HG03175 (cell line): ENCODE measurements around the gene SLC26A9.

Experiments used
- ATAC-seq: cut with Tn5 transposase; IDR thresholded peaks from one replicate; pipeline ENCODE4 v1.9.1; 2021; ENCODE audit warnings: mild to moderate bottlenecking, moderate library complexity; ENCODE audit not compliant: unreplicated experiment

SLC26A9 gene, protein sequence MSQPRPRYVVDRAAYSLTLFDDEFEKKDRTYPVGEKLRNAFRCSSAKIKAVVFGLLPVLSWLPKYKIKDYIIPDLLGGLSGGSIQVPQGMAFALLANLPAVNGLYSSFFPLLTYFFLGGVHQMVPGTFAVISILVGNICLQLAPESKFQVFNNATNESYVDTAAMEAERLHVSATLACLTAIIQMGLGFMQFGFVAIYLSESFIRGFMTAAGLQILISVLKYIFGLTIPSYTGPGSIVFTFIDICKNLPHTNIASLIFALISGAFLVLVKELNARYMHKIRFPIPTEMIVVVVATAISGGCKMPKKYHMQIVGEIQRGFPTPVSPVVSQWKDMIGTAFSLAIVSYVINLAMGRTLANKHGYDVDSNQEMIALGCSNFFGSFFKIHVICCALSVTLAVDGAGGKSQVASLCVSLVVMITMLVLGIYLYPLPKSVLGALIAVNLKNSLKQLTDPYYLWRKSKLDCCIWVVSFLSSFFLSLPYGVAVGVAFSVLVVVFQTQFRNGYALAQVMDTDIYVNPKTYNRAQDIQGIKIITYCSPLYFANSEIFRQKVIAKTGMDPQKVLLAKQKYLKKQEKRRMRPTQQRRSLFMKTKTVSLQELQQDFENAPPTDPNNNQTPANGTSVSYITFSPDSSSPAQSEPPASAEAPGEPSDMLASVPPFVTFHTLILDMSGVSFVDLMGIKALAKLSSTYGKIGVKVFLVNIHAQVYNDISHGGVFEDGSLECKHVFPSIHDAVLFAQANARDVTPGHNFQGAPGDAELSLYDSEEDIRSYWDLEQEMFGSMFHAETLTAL

DNA sequence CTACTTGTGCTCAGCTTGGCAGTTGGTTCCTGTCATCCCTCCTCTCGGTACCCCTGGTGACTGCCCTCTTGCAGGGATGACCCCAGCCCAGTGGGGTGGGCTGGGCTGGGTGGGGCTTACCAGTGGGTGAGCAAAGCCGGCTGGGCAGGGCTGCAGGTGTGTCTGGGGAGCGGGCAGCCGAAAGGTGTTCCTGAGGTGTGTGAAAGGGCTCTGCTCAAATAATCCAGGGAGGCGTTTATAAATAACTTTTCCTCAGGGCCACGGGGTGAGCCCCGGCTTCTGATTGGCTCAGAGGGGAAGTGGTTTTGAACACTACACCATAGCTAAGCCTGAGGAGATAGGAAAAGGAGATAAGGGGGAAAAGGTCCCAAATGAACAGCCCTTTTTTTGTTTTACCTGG lies at the start of gene SLC26A9:
Gene SLC26A9, minus strand, starts transcription at position 212 of the 400 bp plus-strand sequence. CDS start 7,636 bp downstream, outside the sequence.
- ATAC-seq: no peak

DNA sequence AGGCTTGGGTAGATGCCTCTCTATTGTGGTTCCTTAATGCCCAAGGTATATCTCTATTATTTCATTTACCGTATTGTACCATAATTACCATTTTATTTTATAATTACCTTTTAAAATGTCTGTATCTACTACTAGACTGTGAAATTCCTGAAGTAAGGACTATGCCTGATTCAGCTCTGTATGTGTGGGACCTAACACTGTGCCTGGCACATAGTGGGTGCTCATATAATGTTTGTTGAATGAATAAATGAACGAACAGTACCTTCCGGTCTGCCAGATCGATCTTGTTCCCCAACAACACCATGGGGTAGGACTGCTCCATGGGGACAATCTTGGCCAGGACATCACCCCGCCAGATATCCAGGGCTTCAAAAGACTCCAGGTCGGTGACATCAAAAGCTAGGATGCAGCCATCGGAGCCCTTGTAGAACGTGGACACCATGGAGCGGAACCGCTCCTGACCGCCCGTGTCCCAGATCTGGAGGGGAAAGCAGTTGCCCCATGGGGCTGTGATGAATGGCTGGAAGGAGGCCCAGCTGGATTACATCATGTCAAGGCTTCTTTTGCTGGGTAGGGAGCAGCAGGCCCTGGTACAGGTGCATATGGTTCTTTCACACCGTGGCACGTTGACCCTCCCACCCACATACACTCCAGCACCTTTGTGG lies 49.1 kb upstream of the SLC26A9 start:
- no peak for ATAC-seq

DNA sequence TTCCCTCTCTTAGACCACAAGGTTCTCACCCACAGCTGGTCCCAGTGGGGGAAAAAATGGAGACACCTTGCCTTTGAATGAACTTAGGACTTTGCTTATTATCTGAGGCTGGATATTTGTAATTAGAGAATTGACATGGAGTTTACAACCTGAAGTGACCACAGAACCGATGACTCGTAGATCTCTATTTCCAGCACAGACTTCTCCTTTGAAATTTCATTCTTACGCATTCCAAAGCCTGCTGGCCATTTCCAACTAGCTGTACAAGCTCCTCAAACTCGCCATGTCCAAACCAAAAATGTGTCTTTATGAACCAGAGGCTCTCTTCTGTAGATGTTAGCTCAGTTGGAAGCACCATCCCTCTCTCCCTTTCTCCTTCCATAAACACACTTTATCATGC lies 48.0 kb upstream of the SLC26A9 start:
- ATAC-seq: no peak

DNA sequence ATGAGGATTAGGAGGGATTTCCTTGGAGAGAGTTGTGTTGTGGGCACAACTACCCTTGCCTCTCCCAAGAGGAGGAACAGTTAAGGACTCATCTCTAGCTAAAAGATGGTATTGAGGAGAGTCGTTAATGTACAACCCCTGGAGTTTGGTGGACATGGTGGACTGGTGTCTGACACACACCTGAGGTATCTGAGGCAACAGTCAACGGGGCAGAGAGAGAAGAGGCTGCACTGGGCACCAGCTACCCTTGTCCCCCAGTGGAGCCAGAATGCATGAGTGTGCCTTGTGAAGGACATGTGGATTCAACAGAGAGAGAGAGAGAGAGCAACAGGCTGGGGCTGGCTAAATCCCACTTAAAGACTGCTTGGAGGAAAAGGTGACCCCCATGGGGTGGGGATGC lies 47.0 kb upstream of the SLC26A9 start:
- no peak for ATAC-seq

DNA sequence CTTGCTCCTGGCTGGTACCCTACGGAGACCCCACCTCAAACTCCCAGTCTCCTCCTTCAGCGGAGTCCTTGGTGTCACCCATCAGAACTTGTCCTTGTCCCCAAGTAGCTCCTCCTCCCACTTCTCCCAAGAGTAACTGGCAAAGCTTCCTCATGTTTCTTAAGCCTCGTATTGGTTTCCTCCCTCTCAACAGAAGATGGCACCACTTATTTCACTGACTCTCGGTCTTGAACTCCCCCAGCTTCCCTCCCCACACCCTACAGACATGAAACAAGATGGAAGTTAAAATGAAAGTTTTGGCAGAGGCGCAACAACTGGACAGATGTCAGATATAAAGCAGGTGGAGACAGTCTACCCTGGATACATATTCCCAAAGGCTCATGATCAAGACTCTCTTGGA lies 46.5 kb upstream of the SLC26A9 start:
- ATAC-seq: no peak

DNA sequence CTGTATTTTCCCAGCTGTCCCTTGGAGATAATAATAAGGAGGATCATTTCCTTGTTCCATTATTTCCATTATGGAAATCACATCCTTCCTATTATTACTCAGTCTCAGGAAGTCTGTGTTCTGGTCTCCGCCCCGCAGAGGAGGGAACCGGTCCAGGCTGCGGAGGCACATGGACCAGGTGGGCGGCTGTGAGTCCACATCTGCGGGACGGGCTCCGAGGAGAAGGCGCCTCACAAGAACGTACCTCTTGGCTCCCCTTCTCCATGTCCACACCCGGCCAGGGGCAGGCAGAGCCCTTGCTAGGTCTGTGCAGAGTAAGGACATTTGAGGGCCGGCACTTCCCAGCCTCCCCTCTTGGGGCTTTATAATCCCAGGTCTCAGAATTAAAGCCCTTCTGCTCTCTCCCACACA lies 45.3 kb upstream of the SLC26A9 start:
- ATAC-seq: no peak

DNA sequence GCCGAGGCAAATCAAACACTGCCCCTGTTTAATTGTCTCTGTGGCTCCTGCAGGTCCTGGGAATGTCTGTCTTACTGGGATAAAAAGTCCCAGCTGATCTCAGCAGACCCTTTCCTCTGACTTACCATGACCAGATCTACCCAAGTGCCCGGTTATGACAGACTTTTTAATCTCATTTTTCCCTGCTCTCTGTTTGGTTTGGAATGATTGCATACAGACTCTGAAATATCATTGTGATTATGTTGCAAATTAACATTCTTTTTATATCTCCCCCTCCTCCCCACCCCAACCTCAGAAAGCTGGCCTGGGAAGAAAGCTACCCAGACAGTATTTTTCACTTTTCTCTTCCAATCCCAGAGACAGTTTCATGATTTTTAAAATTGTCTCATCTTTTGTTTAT lies 43.6 kb upstream of the SLC26A9 start:
- ATAC-seq: no peak

DNA sequence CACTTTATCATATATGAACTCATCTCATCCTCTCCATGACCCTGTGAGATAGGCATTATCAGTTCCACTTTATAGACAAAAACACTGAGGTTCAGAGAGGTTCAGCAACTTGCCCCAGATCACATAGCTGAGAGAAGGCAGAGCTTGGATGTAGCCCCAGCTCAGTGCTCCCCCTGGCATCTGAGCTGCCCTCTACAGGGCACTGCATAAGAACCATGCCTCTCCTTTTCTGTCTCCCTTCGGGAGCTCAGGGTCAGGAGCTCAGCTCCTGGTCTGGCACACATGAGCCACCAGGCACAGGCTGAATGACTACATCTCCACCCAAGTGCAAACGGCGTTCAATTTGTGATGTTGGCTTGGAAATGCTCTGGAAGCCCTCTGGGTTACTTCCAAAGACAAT lies 43.0 kb upstream of the SLC26A9 start:
- ATAC-seq: no peak

DNA sequence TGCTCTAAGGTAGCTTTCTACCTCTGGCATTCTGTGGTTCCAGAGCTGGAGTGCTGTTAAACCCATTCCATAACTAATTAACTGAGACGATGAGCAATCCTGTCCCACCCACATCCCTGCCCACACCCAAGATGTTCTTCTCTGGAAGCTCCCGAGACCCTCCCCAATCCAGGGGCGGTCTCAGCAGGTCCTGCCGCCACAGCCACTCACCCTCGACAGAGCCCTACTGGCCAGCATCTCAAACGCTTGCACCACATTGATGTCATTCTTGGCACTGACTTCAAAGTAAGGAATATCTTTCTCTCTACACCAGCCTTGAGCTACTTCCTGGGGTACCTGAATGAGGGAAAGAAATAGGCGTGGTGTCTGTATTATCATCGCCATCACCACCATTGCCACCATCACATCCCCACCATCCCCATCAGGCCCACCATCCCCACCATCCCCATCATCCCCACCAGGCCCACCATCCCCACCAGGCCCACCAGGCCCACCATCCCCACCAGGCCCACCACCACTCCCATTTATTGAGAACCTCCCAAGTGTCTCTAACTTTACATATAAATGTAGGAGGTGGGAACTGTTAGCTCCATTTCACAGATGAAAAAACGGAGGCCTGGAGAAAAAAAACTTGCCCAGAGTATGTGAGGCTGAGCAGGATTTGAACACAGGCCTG lies 42.2 kb upstream of the SLC26A9 start:
- ATAC-seq: no peak

DNA sequence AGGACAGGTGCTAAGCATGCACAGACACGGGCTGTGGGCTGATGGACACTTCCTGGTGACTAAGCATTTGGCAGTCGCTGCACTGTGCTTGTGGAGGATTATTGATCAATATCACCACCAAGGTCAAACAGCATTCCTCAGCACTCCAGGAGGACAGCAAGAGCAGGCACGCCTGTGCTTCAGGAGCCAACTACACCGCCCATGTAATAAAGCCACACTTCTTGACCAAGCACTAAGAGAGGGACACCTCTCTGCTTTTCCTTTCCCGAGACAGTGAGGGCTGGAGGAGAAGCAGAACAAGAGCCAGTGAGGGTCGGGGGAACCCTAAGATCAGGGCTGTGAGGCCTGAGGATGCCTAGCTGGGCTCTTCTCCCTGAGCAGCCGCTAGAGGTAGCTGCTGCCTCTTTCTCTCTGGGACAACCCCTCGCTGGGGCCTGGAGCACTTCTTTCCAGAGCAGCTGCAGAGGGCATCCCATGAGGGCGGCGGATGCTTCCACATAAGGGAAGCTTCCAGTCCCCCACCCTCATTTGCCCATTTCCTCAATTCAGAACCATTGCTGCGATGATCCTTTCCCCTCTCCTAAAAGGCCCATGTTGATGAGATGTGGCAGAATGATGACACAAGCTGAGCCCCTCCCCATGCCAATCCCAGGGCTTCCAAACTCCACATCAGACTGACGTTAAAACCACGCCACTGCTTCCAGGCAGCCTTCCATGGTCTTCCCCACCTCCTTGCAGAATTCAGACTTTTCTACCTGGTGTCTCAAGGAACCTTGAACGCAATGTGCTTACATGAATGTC lies 40.9 kb upstream of the SLC26A9 start:
- no peak for ATAC-seq

DNA sequence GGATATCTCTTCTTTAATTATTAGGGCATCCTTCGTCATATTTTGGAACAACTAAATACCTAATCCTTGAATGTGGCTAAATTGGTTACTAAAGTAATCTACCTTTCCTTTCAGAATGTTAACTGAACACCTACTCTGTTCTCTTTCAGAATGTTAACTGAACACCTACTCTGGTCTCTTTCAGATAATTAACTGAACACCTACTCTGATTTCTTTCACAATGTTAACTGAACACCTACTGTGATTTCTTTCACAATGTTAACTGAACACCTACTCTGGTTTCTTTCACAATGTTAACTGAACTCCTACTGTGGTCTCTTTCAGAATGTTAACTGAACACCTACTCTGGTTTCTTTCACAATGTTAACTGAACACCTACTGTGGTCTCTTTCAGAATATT lies 38.0 kb upstream of the SLC26A9 start:
- no peak for ATAC-seq

DNA sequence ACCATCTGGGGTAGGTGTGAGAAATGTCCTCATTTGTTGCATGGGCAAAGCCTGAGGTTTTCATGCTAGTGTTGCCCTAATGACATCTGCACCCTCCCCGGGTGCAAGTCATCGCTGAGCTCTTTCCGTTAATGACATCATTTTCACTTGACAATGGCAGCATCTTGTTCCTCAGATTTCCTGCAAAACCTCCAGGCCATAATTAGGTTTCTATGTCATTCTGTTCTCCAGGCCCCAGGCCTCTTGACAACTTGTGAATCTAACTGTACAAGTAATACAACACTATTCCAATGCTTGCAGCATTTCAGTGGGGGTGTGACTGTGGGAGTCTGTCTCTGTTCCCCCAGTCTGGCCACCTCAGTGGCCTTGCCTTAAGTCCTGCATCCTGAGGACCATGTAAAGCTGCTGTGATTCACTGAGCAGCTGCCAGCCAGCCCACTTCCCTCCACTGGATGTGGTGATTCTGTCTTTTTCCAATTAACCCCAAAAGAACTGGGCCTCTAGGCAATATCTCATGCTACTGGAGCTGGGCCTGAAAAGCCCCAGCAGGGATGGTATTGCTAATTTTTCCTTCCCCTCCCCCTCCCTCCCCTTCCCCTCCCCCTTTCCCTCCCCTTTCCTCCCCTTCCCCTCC lies 37.1 kb upstream of the SLC26A9 start:
- ATAC-seq: no peak

DNA sequence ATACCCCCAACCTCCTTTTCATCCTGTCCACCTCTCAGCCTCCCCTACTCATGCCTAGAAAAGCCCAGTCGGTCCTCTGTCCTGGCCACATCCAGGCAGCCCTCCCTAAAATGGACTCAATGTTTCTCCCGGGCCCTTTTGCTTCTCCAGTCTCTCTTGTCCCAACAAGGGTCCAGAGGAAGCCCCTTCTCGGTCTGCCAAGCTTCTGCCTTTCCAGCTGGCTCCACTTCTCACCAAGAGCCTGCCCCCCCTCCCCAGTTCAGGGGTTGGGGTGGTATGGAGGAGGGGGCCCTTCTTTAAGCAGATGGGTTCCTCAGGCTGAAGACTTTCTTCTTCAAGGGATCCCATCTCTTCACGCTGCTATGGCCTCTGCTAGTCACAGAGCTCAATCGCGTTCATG lies 36.0 kb upstream of the SLC26A9 start:
- no peak for ATAC-seq

DNA sequence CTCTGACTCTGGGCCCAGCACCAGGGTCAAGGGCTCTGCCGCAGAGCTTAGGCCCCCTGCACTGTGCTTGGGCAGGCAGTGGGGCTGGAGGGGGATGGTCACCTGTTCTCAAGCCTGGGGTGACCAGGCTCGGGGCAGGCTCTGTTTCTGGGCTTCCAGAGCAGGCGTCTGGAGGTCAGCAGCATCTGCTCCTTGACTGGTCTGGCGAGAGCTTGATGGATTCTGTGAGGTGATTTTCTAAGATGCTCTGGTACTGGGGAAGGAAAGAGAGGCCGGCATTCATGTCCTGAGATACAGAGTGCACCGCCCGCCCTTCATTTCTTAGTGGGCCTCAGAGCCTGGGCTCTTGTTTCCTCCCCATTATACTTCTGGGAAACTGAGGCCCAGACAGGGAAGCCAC lies 35.4 kb upstream of the SLC26A9 start:
- no peak for ATAC-seq

DNA sequence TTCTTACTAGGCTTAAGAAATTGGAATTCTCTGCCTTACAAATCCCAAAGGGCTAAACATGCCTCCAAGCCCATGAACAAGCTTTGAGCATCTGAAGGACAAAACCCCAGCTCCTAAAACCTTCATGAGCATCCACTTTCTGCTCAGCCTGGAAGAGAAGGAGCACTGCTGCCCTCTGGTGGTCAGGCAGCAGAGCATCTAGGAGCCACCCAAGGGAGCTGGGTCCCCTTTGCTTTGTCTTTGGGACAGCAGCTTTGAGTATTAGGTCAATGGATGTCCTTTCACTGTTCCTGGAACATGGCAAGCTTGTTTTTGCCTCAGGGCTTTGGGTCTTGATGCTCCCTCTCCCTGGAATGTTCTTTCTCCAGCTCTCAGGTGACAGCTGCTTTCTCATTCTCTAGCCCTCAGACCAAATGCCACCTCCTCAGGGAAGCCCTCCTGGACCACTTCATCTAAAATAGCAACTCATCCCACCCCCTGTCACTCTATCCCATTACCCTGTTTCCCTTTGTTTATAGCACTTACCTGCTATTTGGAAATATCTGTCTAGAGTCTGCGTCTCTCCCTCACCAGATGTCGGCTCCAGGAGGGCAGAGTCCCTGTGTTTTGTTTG lies 34.3 kb upstream of the SLC26A9 start:
- ATAC-seq: no peak

DNA sequence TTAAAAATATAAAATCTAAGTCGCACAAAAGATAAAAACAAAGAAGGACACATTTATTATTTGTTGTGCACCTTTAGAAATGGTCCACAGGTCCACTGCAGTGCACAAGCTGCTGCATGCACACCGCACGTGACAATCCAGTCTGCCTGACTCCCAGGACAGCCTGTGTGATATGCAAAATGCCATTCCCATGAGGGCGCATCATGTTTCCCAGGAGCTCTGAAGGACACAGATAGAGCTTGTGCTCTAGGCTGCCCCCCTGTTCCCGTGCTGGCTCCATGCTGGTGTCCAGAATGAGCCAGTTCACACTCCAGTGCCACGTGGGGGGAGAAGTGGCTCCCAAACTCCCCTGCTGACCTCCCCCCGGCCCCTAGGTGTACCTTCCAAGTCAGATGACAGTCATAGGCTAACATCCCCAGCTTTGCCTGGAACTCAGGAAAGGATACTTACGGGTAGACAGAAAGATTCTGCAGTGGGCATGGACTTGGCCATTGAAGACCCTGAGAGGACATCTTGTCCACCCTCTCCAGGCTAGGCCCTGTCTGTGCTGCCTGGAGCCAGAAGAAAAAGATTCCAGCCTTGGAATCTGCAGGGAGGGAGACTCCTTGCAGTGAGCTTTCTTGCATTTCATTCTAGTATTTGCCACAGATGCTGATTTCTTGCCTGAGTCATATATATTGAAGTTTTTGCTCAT lies 33.6 kb upstream of the SLC26A9 start:
- no peak for ATAC-seq

DNA sequence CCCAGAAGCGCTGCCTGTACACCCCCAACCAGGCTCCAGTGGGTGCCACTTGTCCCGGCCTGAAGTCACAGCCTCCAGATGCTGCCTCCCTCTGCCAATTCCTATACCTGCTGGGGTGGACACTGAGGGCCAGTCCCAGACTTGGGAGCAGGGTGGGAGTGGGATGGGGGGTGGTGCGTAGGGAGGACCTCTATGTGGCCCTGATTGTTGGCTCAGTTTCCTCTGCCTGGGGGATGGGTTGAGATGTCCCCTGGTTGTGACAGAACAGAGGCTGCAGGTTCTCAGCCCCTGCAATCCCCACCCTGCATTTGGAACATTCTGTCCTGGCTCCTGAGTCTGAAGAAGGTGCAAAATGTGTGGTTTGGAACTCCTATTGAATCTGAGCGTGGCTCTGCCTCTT lies 32.8 kb upstream of the SLC26A9 start:
- no peak for ATAC-seq

DNA sequence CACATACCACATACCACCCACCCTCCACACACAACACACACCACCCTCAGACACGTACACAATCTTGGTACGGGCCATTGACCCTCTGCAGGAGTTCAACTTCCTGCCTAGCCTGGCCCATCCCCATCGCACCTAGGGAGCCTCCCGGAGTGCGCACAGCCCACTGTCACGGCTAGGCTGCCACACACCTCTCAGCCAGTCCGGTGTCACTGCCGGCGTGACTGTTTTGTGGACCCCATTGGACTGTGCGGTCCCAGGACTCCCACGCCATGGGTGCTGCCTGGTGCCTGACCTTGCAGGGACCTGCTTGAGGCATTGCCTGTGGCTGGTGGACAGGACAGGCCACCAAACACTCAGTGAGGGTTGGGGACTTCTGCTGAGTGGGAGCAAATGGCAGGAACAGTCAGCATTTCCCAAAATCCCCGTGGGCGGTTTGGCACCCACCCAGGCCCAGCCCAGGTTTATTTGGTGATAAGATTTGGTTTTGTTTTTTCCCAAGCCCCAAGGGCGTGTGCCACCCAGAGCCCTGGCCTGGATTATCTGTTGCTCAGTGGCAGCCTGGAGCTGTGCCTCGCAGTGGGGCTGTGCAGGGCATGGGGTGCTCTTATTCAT lies 32.2 kb upstream of the SLC26A9 start:
- no peak for ATAC-seq
